IMR-90 (cell line): ENCODE results near the gene FADS2. TPM values are rescaled to one million over a fixed set of nuclear protein-coding genes. Genes with fewer than 3 reads are reported as not detected.

Experiments
- polyA plus RNA-seq, 3 experiments: library from polyadenylated mRNA; depleted of rRNA; stranded (reverse); fragments of >200 nt; gene quantifications; 2 replicates each; pipeline ENCODE4 v1.2.3, GENCODE V29; 2012; ENCODE audit warnings: low replicate concordance in 1 of 3
- total RNA-seq: library from RNA; depleted of rRNA; stranded (reverse); fragments of >200 nt; gene quantifications from 2 replicates; pipeline ENCODE4 v1.2.3, GENCODE V29; 2012
- TF ChIP-seq, protein P1 (sequence below): conservative IDR thresholded peaks from 2 replicates; pipeline ENCODE4 v1.5.1; 2012; ENCODE audit warnings: mild to moderate bottlenecking, low read depth, low read length, improper control_type of control experiment

FADS2 gene
- total and polyA plus RNA-seq, 2 of the 4 experiments (the other 2 are of a cell fraction): 33.3 to 88.4 TPM

DNA sequence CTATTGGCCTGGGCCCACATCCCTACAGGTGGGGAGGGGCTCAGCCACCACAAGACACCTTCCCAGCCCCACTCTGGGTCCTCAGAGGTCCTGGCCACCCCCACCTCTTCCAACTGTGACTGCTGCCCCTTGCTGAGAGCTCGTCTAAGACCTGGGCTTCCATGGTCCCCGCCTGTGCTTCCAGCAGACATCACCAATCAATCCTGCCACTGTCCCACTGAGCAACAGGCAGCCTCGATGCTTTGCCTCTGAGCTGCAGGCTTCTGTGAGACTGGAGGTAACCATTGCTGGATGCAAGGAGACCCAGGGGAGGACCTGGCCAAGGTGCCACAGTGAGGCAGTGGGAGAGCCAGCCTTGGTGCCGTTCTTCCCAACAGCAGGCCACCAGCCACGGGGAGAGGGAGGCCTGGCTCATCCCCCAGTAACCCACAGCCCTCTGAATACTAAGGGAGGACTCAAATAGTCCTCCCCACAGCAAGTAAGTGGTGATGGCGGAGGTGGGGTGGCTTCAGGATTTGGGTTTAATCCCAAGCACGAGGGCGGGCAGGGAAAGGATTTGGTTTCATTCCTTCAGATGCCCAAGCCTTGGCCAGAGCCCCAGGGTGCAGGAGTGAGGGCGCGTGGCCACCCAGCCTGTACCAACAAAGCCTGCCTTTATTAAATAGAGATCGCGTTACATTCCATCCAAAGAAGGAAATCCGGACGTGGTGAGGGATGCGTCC is 68.7 kb downstream of the FADS2 start (continued):
- TF ChIP-seq, protein P1, sequence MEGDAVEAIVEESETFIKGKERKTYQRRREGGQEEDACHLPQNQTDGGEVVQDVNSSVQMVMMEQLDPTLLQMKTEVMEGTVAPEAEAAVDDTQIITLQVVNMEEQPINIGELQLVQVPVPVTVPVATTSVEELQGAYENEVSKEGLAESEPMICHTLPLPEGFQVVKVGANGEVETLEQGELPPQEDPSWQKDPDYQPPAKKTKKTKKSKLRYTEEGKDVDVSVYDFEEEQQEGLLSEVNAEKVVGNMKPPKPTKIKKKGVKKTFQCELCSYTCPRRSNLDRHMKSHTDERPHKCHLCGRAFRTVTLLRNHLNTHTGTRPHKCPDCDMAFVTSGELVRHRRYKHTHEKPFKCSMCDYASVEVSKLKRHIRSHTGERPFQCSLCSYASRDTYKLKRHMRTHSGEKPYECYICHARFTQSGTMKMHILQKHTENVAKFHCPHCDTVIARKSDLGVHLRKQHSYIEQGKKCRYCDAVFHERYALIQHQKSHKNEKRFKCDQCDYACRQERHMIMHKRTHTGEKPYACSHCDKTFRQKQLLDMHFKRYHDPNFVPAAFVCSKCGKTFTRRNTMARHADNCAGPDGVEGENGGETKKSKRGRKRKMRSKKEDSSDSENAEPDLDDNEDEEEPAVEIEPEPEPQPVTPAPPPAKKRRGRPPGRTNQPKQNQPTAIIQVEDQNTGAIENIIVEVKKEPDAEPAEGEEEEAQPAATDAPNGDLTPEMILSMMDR: no peak
